AG09319 (cell line): ENCODE data around the gene CDV3.

ENCODE experiments used
- DNase-seq: peaks from one replicate; pipeline ENCODE4 v3.0.0-alpha.2; 2010; ENCODE audit warnings: low read depth; ENCODE audit errors: extremely low read depth
- TF ChIP-seq, protein P1 (sequence below): IDR thresholded peaks from 2 replicates; pipeline ENCODE4 v1.5.1; 2011; ENCODE audit warnings: low read depth, mild to moderate bottlenecking, inconsistent platforms, low read length, moderate library complexity

CDV3 gene

DNA sequence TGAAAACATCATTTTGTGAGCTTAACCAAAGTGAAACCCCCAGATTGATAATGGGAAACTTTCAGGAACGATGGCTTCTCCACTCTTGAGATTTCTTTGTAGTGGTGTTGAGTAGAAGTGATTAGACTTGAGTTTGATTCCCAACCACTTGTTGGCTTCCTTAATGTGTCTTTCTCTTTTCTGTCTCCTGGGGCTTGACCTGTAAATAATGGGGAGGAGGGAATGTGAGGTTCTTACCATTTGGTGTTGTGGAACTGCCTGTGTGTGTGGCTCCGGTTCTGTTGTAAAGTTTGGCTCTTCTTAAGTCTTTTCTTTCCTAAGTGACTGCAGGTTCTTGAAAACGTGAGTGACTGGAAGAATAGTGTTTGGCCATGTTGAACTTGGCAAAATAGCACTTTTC, 2.7 kb downstream of the CDV3 start:
- TF ChIP-seq, protein P1, sequence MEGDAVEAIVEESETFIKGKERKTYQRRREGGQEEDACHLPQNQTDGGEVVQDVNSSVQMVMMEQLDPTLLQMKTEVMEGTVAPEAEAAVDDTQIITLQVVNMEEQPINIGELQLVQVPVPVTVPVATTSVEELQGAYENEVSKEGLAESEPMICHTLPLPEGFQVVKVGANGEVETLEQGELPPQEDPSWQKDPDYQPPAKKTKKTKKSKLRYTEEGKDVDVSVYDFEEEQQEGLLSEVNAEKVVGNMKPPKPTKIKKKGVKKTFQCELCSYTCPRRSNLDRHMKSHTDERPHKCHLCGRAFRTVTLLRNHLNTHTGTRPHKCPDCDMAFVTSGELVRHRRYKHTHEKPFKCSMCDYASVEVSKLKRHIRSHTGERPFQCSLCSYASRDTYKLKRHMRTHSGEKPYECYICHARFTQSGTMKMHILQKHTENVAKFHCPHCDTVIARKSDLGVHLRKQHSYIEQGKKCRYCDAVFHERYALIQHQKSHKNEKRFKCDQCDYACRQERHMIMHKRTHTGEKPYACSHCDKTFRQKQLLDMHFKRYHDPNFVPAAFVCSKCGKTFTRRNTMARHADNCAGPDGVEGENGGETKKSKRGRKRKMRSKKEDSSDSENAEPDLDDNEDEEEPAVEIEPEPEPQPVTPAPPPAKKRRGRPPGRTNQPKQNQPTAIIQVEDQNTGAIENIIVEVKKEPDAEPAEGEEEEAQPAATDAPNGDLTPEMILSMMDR = no peak
- no peak for DNase-seq

DNA sequence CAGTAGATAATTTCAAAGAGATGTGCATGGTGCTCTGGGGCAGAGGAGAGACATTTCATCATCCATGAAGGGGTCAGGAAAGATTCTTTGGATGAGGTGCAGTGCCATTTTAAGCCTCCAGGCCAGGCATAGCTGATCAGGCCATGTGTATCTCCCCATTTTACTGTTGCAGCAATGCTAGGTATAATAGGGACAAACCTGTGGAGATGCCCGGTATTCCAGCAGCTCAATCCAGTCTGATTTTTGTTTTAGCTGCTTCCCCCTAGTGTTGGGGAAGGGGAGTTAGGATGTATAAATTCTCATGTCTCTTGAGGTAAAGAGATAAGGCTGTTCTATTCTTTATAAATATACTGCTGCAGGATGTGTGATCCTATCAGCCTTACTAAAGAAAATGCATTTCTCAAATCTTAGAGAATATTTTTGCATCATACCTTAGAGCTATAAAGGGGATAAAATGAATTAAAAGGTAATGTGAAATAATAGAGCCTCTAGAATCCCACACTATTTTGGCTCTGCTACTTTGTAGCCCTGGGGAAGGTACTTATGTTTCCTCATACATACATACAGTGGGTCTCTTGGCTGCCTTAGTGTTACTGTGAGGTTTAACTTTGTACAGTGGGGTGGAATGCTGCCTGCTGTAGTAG, 5.2 kb downstream of the CDV3 start:
- TF ChIP-seq, protein P1 = peak; percentile 59
- no peak for DNase-seq

DNA sequence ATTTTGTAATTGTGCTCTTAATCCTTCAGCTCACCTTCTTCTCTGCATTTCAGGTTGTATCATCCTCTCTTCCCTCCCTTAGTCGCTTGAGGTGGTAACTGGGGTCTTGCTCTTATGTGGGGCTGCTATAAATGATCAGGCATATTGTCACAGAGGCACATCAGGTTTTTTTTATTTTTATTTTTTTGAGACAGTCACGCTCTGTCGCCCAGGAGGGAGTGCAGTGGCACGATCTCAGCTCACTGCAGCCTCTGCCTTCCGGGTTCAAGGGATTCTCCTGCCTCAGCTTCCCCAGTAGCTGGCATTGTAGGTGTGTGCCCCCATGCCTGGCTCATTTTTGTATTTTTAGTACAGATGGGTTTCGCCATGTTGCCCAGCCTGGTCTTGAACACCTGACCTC, 9.9 kb downstream of the CDV3 start:
- DNase-seq = no peak
- TF ChIP-seq, protein P1 = no peak

DNA sequence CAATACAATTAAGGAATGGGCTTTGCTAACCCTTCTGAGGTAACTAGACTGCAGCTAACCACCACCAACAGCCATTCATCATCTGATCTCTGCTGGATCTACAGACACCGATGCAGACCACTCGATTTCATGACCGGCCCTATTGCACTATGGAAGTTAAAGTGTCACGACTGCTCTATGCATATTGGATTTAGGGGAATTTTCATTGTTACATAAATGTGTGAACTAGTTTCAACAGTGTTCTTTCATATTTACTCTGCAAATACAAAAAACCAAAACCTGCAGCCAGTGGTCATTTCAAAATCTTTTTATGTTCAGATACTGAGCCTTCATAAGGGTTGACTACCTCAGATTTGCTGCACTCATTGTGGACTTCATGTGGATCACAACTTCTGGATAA, 14.5 kb downstream of the CDV3 start:
- DNase-seq = no peak
- TF ChIP-seq, protein P1 = no peak

DNA sequence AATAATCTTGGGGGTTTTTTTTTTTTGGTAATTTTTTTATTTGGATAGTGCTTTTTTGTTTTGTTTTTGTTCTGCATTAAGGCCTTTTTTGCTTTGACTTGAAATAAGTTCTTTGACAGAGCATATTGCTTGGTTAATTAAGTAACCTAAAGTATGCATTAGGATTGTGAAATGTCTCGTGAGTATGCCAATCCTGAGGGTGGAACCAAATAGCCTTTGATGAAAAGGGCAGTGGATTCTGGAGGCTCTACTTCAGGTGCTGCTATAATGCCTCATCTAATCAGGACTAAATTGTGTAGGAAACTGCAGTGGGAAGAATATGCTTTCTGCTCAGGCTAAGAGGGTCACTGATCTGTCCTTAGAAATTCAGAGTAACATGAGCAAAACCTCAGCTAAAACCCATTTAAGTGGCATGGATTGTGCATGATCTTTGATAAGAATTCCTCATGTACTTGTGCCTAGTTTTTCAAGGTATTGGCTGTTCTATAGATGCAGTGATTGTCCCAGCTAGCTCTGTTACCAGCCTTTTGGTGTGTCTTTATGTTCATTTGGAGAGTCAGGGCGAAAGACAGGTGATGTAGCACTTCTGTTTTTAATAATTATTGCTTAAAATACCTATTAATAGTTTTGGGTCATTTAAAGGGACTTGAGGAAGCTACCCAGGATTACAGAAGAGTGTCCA, 15.4 kb downstream of the CDV3 start:
- TF ChIP-seq, protein P1 = no peak
- DNase-seq = no peak

DNA sequence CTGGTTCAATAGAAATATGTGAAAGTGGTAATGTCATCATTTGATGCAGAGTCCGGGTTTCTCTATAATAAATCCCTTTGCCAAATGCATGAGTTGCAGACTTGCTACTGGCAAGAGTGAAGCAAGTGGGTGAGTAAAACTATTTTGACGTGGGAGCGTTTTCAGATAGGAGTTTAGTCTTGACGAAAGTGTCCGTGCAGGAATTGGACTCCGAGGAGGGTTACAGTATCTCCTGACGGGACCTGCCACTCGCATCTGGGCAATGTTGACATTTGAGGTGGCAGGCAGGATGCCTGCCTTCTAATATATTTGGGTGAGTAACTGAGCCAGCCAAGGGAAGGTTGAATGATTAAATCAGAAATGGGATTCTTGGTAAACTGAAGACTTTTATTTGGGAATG, 16.0 kb downstream of the CDV3 start:
- TF ChIP-seq, protein P1 = no peak
- DNase-seq = no peak

DNA sequence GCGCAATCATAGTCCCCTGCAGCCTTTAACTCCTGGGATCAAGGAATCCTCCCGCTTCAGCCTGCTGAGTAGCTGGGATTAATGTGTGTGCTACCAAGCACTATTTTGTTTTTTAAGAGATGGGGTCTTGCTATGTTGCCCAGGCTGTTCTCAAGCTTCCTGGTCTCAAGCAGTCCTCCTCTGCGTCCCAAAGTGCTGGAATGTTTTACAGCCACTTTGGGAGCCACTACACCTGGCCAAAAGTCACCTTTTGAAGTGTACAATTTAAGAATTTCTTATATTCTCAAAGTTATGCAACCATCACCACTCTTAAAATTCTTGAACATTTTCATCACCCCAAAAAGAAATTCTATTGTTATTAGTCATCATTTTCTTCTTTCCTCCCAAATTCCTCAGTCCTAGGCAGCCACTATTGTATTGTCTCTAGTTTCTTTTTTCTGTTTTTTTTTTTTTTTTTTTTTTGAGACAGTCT, 17.8 kb downstream of the CDV3 start:
- TF ChIP-seq, protein P1 = no peak
- no peak for DNase-seq
